ENCODE data around the gene KCNJ5.

KCNJ5 gene
- 0.05 to 0.17 reads per million in 2 donors for total RNA-seq

GRCh38 chr11:128890543-128891368 is at the start of gene KCNJ5:
TSS of gene KCNJ5 (plus strand) at chr11:128891356. CDS start at chr11:128911274, 19,918 bp downstream.
- DNase-seq, result no peak

GRCh38 chr11:128841461-128842072 is 49.6 kb upstream of the KCNJ5 start:
- no peak for DNase-seq

GRCh38 chr11:128843198-128843785 is 47.9 kb upstream of the KCNJ5 start:
- DNase-seq, result no peak

GRCh38 chr11:128845334-128845780 is 45.8 kb upstream of the KCNJ5 start:
- DNase-seq, result no peak

GRCh38 chr11:128846985-128847384 is 44.2 kb upstream of the KCNJ5 start:
- DNase-seq, result no peak

GRCh38 chr11:128848815-128849455 is 42.2 kb upstream of the KCNJ5 start:
- DNase-seq, result peak; percentile 23

GRCh38 chr11:128852327-128853023 is 38.7 kb upstream of the KCNJ5 start:
- DNase-seq, result no peak

GRCh38 chr11:128853559-128853958 is 37.6 kb upstream of the KCNJ5 start:
- no peak for DNase-seq

- no peak for DNase-seq
Measured at GRCh38 chr11:128854841-128855240, 36.3 kb upstream of the KCNJ5 start.

- no peak for DNase-seq
Measured at GRCh38 chr11:128856241-128856640, 34.9 kb upstream of the KCNJ5 start.

GRCh38 chr11:128857341-128857740 is 33.8 kb upstream of the KCNJ5 start:
- no peak for DNase-seq

- peak; percentile 50 for DNase-seq
Measured at GRCh38 chr11:128859563-128860441, 31.4 kb upstream of the KCNJ5 start.

GRCh38 chr11:128860571-128861361 is 30.4 kb upstream of the KCNJ5 start:
- no peak for DNase-seq

GRCh38 chr11:128862406-128862805 is 28.8 kb upstream of the KCNJ5 start:
- no peak for DNase-seq

- no peak for DNase-seq
Measured at GRCh38 chr11:128862908-128863660, 28.1 kb upstream of the KCNJ5 start.

GRCh38 chr11:128865490-128865889 is 25.7 kb upstream of the KCNJ5 start:
- no peak for DNase-seq

GRCh38 chr11:128867277-128867676 is 23.9 kb upstream of the KCNJ5 start, which contains the start of gene KCNJ1:
TSS of gene KCNJ1 (minus strand) at chr11:128867296. CDS start at chr11:128840243, 27,053 bp downstream.
- DNase-seq, result no peak

GRCh38 chr11:128868841-128869671 is 22.1 kb upstream of the KCNJ5 start:
- DNase-seq, result no peak

GRCh38 chr11:128871168-128871610 is 20.0 kb upstream of the KCNJ5 start:
- no peak for DNase-seq
